Stimulated activated CD8-positive, alpha-beta memory T cell treated with anti-CD3 and anti-CD28 coated beads, Interleukin-4, amount 100 ng/mL, for 48 hours (primary cell): ENCODE measurements around the gene TMEM51.

Experiments
- DNase-seq: peaks from one replicate; pipeline ENCODE4 v3.0.0-alpha.2; 2020

Gene TMEM51

GRCh38 chr1:15222653-15223303 lies 69.2 kb downstream of the TMEM51 start:
- DNase-seq, result no peak

- no peak for DNase-seq
These were observed 70.8 kb downstream of the TMEM51 start for GRCh38 chr1:15224259-15224869.

- DNase-seq, result no peak
These were observed 71.4 kb downstream of the TMEM51 start for GRCh38 chr1:15224974-15225373.

- DNase-seq, result no peak
These were observed 71.9 kb downstream of the TMEM51 start for GRCh38 chr1:15225461-15225860.

GRCh38 chr1:15226388-15227255 lies 73.1 kb downstream of the TMEM51 start:
- no peak for DNase-seq

GRCh38 chr1:15229707-15230131 lies 76.2 kb downstream of the TMEM51 start:
- DNase-seq, result no peak

GRCh38 chr1:15231714-15232201 lies 78.2 kb downstream of the TMEM51 start:
- peak; percentile 38 for DNase-seq

DNA sequence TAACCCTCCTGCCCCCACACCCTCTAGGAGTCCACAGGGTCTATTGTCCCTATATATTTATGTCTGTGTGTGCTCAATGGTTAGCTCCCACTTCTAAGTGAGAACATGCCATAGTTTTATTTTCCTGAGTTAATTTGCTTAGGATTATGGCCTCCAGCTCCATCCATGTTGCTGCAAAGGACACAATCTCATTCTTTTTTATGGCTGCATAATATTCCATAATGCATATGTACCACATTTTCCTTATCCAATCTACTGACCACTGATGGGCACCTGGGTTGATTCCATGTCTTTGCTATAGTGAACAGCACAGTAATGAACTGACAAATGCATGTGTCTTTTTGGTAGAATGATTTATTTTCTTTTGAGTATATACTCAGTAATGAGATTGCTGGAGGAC lies 80.1 kb downstream of the TMEM51 start:
- DNase-seq, result no peak

DNA sequence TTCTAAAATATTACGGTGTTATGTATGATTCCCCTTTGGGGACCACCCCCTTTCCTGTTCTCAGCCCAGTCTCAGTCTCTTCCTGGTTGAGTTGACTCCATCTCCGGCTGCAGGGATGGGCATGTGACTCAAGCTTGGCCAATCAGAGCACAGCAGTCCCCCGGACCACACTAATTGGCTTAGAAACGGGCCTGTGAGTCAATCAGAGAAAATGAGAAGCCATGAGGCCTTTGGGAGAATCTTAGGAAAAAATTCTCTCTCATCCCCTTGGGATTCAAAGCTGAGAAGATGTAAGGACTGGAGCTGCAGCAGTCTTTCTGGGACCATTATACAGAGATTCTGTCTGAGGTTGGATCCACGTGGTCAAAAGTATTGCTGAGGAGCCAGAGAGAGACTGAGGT lies 82.8 kb downstream of the TMEM51 start:
- DNase-seq, result no peak

GRCh38 chr1:15236746-15237145 lies 83.2 kb downstream of the TMEM51 start:
- no peak for DNase-seq

DNA sequence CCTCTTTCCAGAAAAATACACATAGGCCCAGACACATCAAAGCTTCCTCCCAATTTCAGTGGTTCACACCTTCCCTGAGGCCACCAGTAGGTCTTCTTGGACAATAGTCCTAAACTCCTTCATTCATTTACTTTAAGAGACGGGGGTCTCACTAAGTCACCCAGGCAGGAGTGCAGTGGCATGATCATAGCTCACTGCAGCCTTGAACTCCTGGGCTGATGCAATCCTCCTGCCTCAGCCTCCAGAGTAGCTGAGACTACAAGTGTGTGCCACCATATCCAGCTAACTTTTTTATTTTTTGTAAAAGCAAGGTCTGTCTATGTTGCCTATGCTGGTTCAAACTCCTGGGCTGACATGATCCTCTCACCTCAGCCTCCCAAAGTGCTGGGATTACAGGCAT lies 85.2 kb downstream of the TMEM51 start:
- DNase-seq, result no peak

DNA sequence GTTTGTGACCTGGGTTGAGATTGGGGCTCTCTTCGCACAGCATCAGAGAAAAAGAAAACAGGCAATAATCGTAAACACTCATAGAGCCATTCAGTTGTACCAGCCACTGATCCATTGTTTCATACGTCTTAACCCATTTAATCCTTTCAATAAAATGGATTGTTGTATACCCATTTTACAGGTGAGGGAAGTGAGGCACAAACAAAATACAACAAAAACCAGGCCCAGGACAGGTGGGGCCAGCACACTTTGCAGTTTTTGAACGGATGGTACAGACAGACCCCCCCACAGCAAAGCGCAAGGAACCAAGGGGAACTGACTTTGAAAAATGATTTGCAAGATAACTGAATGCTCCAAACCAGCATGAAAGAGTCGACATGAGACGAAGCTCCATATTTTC lies 89.2 kb downstream of the TMEM51 start:
- no peak for DNase-seq

DNA sequence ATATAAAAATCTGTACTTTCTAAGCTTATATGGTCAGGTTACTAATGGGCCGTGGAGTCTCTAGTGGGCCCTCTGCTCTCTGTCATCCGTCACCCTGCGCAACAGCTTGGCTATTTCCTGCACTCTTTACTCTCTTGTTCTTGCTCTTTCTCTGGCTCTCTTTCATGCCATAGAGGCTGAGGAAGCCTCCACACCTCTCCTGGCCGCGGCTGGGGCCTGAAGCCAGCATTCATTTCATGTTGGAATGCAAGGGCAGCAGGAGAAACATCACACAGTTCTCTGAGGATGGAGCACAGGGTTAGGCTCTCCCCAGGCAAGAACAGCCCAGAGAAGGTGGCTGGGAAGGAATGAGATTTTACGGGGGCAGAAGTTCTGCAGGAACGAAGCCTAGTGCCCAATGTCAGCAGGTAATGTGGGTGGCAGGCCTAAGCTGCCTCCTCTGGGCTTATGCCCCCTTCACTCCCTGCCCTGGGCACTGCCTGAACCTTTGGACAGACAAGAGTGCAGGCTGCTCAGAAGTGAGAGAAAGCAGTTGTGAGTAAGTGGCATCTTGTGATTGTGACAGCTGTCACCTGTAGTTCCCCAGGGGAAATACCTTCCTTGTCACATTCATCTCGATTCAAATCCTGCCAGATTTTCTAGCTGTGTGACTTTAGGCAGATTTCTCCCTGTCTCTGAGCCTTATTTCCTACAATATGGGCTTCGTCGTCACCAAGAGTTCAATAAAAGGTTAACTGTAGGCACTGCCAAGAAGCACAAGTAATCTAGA lies 89.9 kb downstream of the TMEM51 start:
- DNase-seq, result no peak

GRCh38 chr1:15244813-15245212 lies 91.3 kb downstream of the TMEM51 start:
- DNase-seq, result no peak

- DNase-seq, result no peak
These were observed 92.2 kb downstream of the TMEM51 start for GRCh38 chr1:15245593-15246360.

GRCh38 chr1:15246960-15247614 lies 93.5 kb downstream of the TMEM51 start, which contains the start of gene FHAD1:
TSS of gene FHAD1 (plus strand) at chr1:15247223. CDS start at chr1:15251785, 4,562 bp downstream.
- peak; percentile 75 for DNase-seq

GRCh38 chr1:15248216-15248615 lies 94.7 kb downstream of the TMEM51 start:
- no peak for DNase-seq

DNA sequence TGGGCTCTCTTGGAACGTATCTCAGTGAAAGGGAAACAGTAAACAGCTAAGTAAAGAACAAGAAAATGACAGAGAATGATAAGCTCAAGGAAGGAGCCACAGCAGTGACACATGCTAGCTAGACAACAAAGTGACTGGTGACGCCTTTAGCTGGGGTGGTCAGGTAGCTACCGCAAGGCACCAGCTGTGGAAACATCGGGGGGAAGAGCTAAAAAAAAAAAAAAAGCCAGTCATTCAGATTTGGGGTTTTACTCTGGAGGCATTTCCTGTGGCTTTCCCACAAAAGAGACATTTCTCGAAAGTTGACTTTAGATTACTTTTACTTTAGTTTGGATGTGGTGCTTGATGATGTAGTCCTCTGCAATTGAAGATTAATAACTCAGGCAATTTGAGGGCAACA lies 95.5 kb downstream of the TMEM51 start:
- DNase-seq, result peak; percentile 75

- no peak for DNase-seq
These were observed 98.6 kb downstream of the TMEM51 start for GRCh38 chr1:15251857-15252835.

GRCh38 chr1:15254559-15254958 lies 101.0 kb downstream of the TMEM51 start:
- no peak for DNase-seq
